ENCODE measurements around the gene OGFRL1.

DNA sequence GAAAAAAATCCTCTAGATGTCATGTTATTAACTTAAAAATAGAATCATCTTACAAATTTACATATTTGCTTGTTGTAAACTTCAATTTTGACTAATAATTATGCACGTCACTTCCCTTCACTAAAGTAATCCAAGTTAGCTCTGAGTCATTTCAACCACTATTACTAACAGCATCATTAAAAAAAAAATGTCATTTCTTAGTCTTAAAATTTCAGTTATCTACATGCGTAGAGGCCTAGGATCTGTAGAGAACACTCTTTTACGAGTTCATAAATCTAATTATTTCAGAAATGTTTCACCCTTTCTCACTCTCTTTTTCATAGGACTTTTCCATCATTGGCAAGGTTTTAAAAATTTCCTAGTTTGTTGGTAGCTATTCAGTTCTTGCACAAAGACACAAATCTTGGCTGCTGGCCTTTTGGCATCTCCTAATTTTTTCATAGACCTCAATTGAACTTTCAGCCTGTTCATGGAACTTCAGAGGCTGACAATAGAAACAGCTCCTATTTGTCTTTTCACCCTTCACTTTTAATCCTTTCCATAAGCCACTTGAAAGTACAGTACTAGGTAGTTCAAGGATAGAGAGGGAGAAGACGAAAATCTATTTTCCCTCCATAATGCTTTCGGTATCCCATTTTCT lies 61.5 kb downstream of the OGFRL1 start:
- TF ChIP-seq, protein P1, sequence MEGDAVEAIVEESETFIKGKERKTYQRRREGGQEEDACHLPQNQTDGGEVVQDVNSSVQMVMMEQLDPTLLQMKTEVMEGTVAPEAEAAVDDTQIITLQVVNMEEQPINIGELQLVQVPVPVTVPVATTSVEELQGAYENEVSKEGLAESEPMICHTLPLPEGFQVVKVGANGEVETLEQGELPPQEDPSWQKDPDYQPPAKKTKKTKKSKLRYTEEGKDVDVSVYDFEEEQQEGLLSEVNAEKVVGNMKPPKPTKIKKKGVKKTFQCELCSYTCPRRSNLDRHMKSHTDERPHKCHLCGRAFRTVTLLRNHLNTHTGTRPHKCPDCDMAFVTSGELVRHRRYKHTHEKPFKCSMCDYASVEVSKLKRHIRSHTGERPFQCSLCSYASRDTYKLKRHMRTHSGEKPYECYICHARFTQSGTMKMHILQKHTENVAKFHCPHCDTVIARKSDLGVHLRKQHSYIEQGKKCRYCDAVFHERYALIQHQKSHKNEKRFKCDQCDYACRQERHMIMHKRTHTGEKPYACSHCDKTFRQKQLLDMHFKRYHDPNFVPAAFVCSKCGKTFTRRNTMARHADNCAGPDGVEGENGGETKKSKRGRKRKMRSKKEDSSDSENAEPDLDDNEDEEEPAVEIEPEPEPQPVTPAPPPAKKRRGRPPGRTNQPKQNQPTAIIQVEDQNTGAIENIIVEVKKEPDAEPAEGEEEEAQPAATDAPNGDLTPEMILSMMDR (IDR thresholded peaks at IDR 0.05): no peak
- no peak for TF ChIP-seq EZH2phosphoT487 (IDR thresholded peaks at IDR 0.05)

Measured in neural progenitor cell (in vitro differentiated cells).